Ishikawa (cell line): ENCODE results near the gene CERS3.

ENCODE experiments used
- CEBPB ChIP-seq: IDR thresholded peaks from 2 replicates; pipeline ENCODE4 v1.6.1; 2012
- CREB1 ChIP-seq: IDR thresholded peaks from 2 replicates; pipeline ENCODE4 v1.6.1; 2012; ENCODE audit warnings: low read depth
- EGR1 ChIP-seq: IDR thresholded peaks from 2 replicates; pipeline ENCODE4 v1.6.1; 2012
- EP300 ChIP-seq: IDR thresholded peaks from 2 replicates; pipeline ENCODE4 v1.6.1; 2012; ENCODE audit warnings: borderline replicate concordance
- FOXM1 ChIP-seq: IDR thresholded peaks from 2 replicates; pipeline ENCODE4 v1.6.1; 2012; ENCODE audit warnings: low read depth, borderline replicate concordance
- MAX ChIP-seq: IDR thresholded peaks from 2 replicates; pipeline ENCODE4 v1.6.1; 2012
- NFIC ChIP-seq: IDR thresholded peaks from 2 replicates; pipeline ENCODE4 v1.6.1; 2012
- RAD21 ChIP-seq: IDR thresholded peaks from 2 replicates; pipeline ENCODE4 v1.6.1; 2012; ENCODE audit warnings: low read depth
- REST ChIP-seq: IDR thresholded peaks from 2 replicates; pipeline ENCODE4 v1.6.1; 2012; ENCODE audit warnings: low read depth, mild to moderate bottlenecking
- TAF1 ChIP-seq: IDR thresholded peaks from 2 replicates; pipeline ENCODE4 v1.6.1; 2012; ENCODE audit warnings: low read depth, mild to moderate bottlenecking
- TCF12 ChIP-seq: IDR thresholded peaks from 2 replicates; pipeline ENCODE4 v1.6.1; 2012; ENCODE audit warnings: low read depth
- TEAD4 ChIP-seq: IDR thresholded peaks from 2 replicates; pipeline ENCODE4 v1.6.1; 2012
- USF1 ChIP-seq: IDR thresholded peaks from 2 replicates; pipeline ENCODE4 v1.6.1; 2012
- YY1 ChIP-seq: IDR thresholded peaks from 2 replicates; pipeline ENCODE4 v1.6.1; 2012; ENCODE audit warnings: low read depth
- ZBTB7A ChIP-seq: IDR thresholded peaks from 2 replicates; pipeline ENCODE4 v1.6.1; 2012; ENCODE audit warnings: low read depth

CERS3 gene

GRCh38 chr15:100533886-100534285, 5.1 kb upstream of the CERS3 start:
- TF ChIP-seq MAX (no peak), TEAD4 (no peak), TCF12 (no peak), NFIC (no peak), REST (no peak), TAF1 (no peak)

- no peak for TF ChIP-seq ZBTB7A
- TF ChIP-seq CREB1 = no peak
- no peak for TF ChIP-seq EP300
- no peak for TF ChIP-seq NFIC
- no peak for TF ChIP-seq MAX
- TF ChIP-seq FOXM1 = no peak
- TF ChIP-seq TAF1 = no peak
- no peak for TF ChIP-seq USF1
- TF ChIP-seq YY1 = no peak
- no peak for TF ChIP-seq REST
Measured at GRCh38 chr15:100531823-100532327, 3.1 kb upstream of the CERS3 start.

- TF ChIP-seq RAD21 (no peak), NFIC (no peak), MAX (no peak), EP300 (no peak), CEBPB (no peak), TEAD4 (no peak), YY1 (no peak), EGR1 (no peak), TAF1 (no peak), TCF12 (no peak), CREB1 (no peak)
Measured at GRCh38 chr15:100531204-100531603, 2.5 kb upstream of the CERS3 start.

- no peak for TF ChIP-seq RAD21
- TF ChIP-seq ZBTB7A = no peak
Measured at GRCh38 chr15:100529556-100529955, 806 bp upstream of the CERS3 start.

GRCh38 chr15:100526027-100526481, 2.7 kb downstream of the CERS3 start:
- TF ChIP-seq REST (no peak), RAD21 (no peak), NFIC (no peak), YY1 (no peak), FOXM1 (no peak), EP300 (no peak), ZBTB7A (no peak), MAX (no peak)
